GM12878 (cell line): Measurements from ENCODE around the gene FFAR3.

ENCODE experiments used
- ATF3 ChIP-seq: IDR thresholded peaks from 2 replicates; pipeline ENCODE4 v1.6.1; 2011; ENCODE audit warnings: low read depth, mild to moderate bottlenecking, low read length, moderate library complexity, borderline replicate concordance; ENCODE audit errors: extremely low read depth
- CHD4 ChIP-seq: fragments of 200-600 bp; sonication (generic); IDR thresholded peaks from 2 replicates; pipeline ENCODE4 v1.6.1; 2016; ENCODE audit warnings: mild to moderate bottlenecking
- CTCF ChIP-seq, 3 experiments: IDR thresholded peaks in 2 of 3; conservative IDR thresholded peaks in 1 of 3; 2 replicates each; pipeline ENCODE4 v1.5.1; 2011; ENCODE audit warnings: low read depth in 3 of 3, low read length in 3 of 3, mild to moderate bottlenecking in 3 of 3, control low read depth in 2 of 3, moderate library complexity in 2 of 3, inconsistent platforms in 1 of 3, mixed read lengths in 1 of 3; ENCODE audit not compliant: control insufficient read depth in 2 of 3, insufficient read depth in 1 of 3; ENCODE audit errors: extremely low read depth in 1 of 3
- EP300 ChIP-seq, 2 experiments: fragments of 150-350 bp in 1 of 2; IDR thresholded peaks; 2 replicates each; pipeline ENCODE4 v1.6.1; 2011 to 2012; ENCODE audit warnings: low read depth in 2 of 2, low read length in 2 of 2, borderline replicate concordance in 1 of 2, improper control_type of control experiment in 1 of 2, inconsistent platforms in 1 of 2; ENCODE audit not compliant: control insufficient read depth in 1 of 2
- JUND ChIP-seq: IDR thresholded peaks from 2 replicates; pipeline ENCODE4 v1.6.1; 2012; ENCODE audit warnings: low read depth, mild to moderate bottlenecking, low read length, improper control_type of control experiment, moderate library complexity
- POLR2AphosphoS2 ChIP-seq: IDR thresholded peaks from 2 replicates; pipeline ENCODE4 v1.6.1; 2011; ENCODE audit warnings: low read depth, mild to moderate bottlenecking, low read length, improper control_type of control experiment, moderate library complexity
- SIN3A ChIP-seq: IDR thresholded peaks from 2 replicates; pipeline ENCODE4 v1.6.1; 2012; ENCODE audit warnings: low read depth, low read length, improper control_type of control experiment

GRCh38 chr19:35399231-35399630 lies 41.0 kb downstream of the FFAR3 start:
- TF ChIP-seq SIN3A (no peak), EP300 (IDR thresholded peaks at IDR 0.05; ENCODE audit: borderline replicate concordance in 1 of 2, control insufficient read depth in 1 of 2, low read depth in 2 of 2, low read length in 2 of 2) (no peak), CTCF (IDR thresholded peaks at IDR 0.05 in 2 of 3, conservative IDR thresholded peaks at IDR 0.05 in 1 of 3; ENCODE audit: control insufficient read depth in 2 of 3, extremely low read depth in 1 of 3, insufficient read depth in 1 of 3, low read depth in 3 of 3, low read length in 3 of 3) (no peak), JUND (no peak), CHD4 (no peak), ATF3 (no peak), POLR2AphosphoS2 (no peak)
